SU-DHL-6 (cell line): ENCODE data around the gene DDX42.

Experiments used
- H2AFZ ChIP-seq: fragments of 200-600 bp; sonication (generic); 2 replicates; pipeline ENCODE4 v1.6.1; 2014; ENCODE audit warnings: low read depth, mild to moderate bottlenecking, moderate library complexity, mixed read lengths, antibody characterized with exemption, low read length; ENCODE audit not compliant: severe bottlenecking
- H3F3A ChIP-seq: fragments of 200-600 bp; shearing (Covaris generic); 2 replicates; pipeline ENCODE4 v1.6.0; 2016; ENCODE audit warnings: antibody characterized with exemption, mild to moderate bottlenecking; ENCODE audit not compliant: insufficient read depth
- H3K27ac ChIP-seq: fragments of 200-600 bp; sonication (generic); 2 replicates; pipeline ENCODE4 v1.5.1; 2016; ENCODE audit warnings: low read depth, mild to moderate bottlenecking, low read length, moderate library complexity, mixed read lengths
- H3K27me3 ChIP-seq: fragments of 200-600 bp; sonication (generic), shearing (Covaris generic); 2 replicates; pipeline ENCODE4 v1.6.0; 2014; ENCODE audit warnings: mild to moderate bottlenecking, low read length
- H3K36me3 ChIP-seq: fragments of 200-600 bp; sonication (generic); 2 replicates; pipeline ENCODE4 v1.6.1; 2014; ENCODE audit warnings: mild to moderate bottlenecking, low read length, mixed read lengths
- H3K4me2 ChIP-seq: fragments of 300-600, 200-600 bp; shearing (Covaris generic), sonication (generic); 2 replicates; pipeline ENCODE4 v1.6.0; 2014; ENCODE audit warnings: low read length, low read depth, mild to moderate bottlenecking; ENCODE audit not compliant: poor library complexity, severe bottlenecking
- H3K4me3 ChIP-seq: fragments of 200-600 bp; sonication (generic); 2 replicates; pipeline ENCODE4 v1.5.1; 2014; ENCODE audit warnings: antibody characterized with exemption, low read length, mild to moderate bottlenecking, mixed read lengths; ENCODE audit not compliant: insufficient read depth, poor library complexity, severe bottlenecking
- H3K79me2 ChIP-seq: fragments of 200-600 bp; sonication (generic); 2 replicates; pipeline ENCODE4 v1.6.1; 2014; ENCODE audit warnings: mild to moderate bottlenecking, low read length, moderate library complexity; ENCODE audit not compliant: insufficient read depth
- H3K9ac ChIP-seq: fragments of 200-600 bp; sonication (generic); 2 replicates; pipeline ENCODE4 v1.7.0; 2014; ENCODE audit warnings: mild to moderate bottlenecking, low read length
- H3K9me2 ChIP-seq: fragments of 200-600 bp; sonication (generic); replicated peaks from 2 replicates; pipeline ENCODE4 v1.6.1; 2014; ENCODE audit warnings: low read length; ENCODE audit not compliant: insufficient read depth
- H3K9me3 ChIP-seq: fragments of 200-600 bp; sonication (generic); 2 replicates; pipeline ENCODE4 v1.6.1; 2014; ENCODE audit warnings: low read length, mixed read lengths; ENCODE audit not compliant: insufficient read depth
- H4K20me1 ChIP-seq: fragments of 200-600 bp; sonication (generic); 2 replicates; pipeline ENCODE4 v1.6.1; 2014; ENCODE audit warnings: low read depth, mild to moderate bottlenecking, antibody characterized with exemption, low read length, moderate library complexity, mixed read lengths
- EZH2phosphoT487 ChIP-seq: fragments of 200-600 bp; sonication (generic), shearing (Covaris generic); conservative IDR thresholded peaks from 2 replicates; pipeline ENCODE4 v1.6.1; 2018; ENCODE audit warnings: mild to moderate bottlenecking, antibody characterized with exemption, low read length, moderate library complexity, mixed read lengths
- TF ChIP-seq, protein P1 (sequence below): fragments of 200-600 bp; sonication (generic); IDR thresholded peaks from one replicate; pipeline ENCODE4 v1.5.1; 2017; ENCODE audit warnings: antibody characterized with exemption, mild to moderate bottlenecking, low read length, moderate library complexity; ENCODE audit not compliant: insufficient read depth, poor library complexity, severe bottlenecking

The DDX42 gene

DNA sequence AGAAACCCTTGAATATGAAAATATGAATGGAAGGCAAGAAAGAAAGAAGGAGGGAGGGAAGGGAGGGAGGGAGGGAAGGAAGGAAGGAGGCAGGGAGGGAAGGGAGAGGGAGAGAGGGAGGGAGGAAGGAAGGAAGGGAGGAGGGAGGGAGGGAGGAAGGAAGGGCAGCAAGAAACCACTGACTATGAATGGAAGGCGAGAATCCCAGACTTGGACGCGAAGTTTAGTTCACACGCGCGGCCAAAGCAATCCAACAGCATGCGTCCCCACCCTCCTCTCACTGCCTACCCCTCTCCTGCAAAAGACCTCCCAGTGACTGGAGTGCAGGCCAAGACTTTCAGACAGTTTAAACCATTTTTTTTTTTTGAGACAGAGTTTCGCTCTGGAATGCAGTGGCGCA lies 76.4 kb downstream of the DDX42 start:
- no peaks in the 10 kb centered on the region for H3K79me2 ChIP-seq
- no peak overlapping the region for H3K4me2 ChIP-seq

DNA sequence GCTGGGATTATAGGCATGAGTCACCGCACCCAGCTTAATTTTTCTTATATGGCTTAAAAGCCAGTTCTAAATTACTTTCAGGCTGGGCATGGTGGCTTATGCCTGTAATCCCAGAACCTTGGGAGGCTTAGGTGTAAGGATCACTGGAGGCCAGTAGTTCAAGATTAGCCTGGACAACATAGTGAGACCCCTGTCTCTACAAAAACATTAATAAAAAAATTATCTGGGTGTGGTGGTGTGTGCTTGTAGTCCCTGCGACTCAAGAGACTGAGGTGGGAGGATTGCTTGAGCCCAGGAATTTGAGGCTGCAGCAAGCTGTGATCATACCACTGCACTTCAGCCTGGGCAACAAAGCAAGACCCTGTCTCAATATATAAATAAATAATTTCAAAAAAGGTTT lies 79.3 kb downstream of the DDX42 start:
- Histone ChIP-seq H3K79me2 (no peaks in the 10 kb centered on the region), H3K27me3 (no peaks in the 10 kb centered on the region), H3K9me3 (peaks cover 5% of the 10 kb centered on the region; the same call in 1 of the 2 replicates), H3F3A (no peaks in the 10 kb centered on the region), H3K4me3 (no peak overlapping the region), H3K4me2 (no peak overlapping the region), H2AFZ (no peak overlapping the region), H3K36me3 (no peaks in the 10 kb centered on the region), H4K20me1 (no peaks in the 10 kb centered on the region), H3K27ac (no peak overlapping the region), H3K9ac (no peak overlapping the region), H3K9me2 (no peaks in the 10 kb centered on the region)
- no peak for TF ChIP-seq EZH2phosphoT487
- TF ChIP-seq, protein P1, sequence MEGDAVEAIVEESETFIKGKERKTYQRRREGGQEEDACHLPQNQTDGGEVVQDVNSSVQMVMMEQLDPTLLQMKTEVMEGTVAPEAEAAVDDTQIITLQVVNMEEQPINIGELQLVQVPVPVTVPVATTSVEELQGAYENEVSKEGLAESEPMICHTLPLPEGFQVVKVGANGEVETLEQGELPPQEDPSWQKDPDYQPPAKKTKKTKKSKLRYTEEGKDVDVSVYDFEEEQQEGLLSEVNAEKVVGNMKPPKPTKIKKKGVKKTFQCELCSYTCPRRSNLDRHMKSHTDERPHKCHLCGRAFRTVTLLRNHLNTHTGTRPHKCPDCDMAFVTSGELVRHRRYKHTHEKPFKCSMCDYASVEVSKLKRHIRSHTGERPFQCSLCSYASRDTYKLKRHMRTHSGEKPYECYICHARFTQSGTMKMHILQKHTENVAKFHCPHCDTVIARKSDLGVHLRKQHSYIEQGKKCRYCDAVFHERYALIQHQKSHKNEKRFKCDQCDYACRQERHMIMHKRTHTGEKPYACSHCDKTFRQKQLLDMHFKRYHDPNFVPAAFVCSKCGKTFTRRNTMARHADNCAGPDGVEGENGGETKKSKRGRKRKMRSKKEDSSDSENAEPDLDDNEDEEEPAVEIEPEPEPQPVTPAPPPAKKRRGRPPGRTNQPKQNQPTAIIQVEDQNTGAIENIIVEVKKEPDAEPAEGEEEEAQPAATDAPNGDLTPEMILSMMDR: no peak

More for the DNA sequence above, 76.4 kb downstream of the DDX42 start:
- H3K36me3 ChIP-seq: no peaks in the 10 kb centered on the region
- H3F3A ChIP-seq: no peaks in the 10 kb centered on the region; the same call in 1 of the 2 replicates
- H2AFZ ChIP-seq: no peak overlapping the region
- H3K9ac ChIP-seq: no peak overlapping the region
- H3K9me2 ChIP-seq: no peaks in the 10 kb centered on the region
- H3K9me3 ChIP-seq: peaks cover 7% of the 10 kb centered on the region; the same call in 1 of the 2 replicates
- H3K27ac ChIP-seq: no peak overlapping the region
- TF ChIP-seq, protein P1: no peak
- TF ChIP-seq EZH2phosphoT487: no peak
- no peaks in the 10 kb centered on the region for H3K27me3 ChIP-seq
- H3K4me3 ChIP-seq: no peak overlapping the region
- H4K20me1 ChIP-seq: no peaks in the 10 kb centered on the region

- Histone ChIP-seq H3F3A (no peaks in the 10 kb centered on the region), H3K9me3 (no peaks in the 10 kb centered on the region), H3K4me2 (no peak overlapping the region), H3K4me3 (no peak overlapping the region), H4K20me1 (no peaks in the 10 kb centered on the region), H3K27ac (no peak overlapping the region), H3K36me3 (no peaks in the 10 kb centered on the region), H3K9ac (no peak overlapping the region), H3K79me2 (no peaks in the 10 kb centered on the region), H2AFZ (no peak overlapping the region), H3K27me3 (no peaks in the 10 kb centered on the region), H3K9me2 (no peaks in the 10 kb centered on the region)
- TF ChIP-seq, protein P1: no peak
- no peak for TF ChIP-seq EZH2phosphoT487
These were observed 80.7 kb downstream of the DDX42 start for GRCh38 chr17:63854709-63855108.
